HG02870 (cell line): Measurements from ENCODE around the gene PAX8.
A peak's percentile ranks its signal among the peaks of the same experiment; 100 is the strongest.

ENCODE experiments used
- ATAC-seq: cut with Tn5 transposase; IDR thresholded peaks from one replicate; pipeline ENCODE4 v1.9.1; 2021; ENCODE audit warnings: mild to moderate bottlenecking, moderate library complexity; ENCODE audit not compliant: unreplicated experiment

PAX8 gene

DNA sequence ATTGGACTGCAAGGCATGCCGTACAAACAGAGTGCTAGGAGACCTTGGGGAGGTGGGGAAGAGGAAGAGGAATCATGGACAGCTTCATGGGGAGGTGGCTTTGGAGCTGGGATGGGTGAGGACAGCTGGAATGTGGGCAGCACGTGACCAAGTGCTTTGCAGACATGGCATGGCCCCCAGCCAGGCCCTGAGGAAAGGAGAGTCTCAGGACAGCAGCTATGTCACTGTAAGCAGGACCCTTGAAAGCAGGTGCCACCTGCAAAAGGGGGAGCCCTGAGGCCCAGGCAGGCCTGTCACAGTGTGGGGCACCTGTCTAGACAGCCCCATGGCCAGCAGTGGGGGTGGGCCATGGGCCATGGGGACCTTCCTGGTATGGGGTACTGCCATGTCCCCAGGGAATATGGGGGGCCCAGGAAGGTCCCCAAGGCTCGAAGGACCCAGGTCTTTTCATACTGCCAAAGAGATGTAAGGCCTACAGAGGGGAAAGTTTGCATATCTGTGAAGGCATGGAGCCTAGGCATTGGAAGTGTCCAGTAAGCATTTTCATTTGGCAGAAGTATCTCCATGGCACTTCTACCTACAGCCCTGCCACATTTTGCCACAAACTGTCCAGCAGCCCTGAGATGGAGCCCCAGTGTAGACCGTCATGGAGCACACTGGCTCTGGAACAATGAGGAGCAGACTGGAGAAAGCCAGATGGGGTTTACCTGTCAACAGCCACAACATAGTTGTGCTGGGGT is 9.9 kb downstream of the PAX8 start:
- no peak for ATAC-seq

DNA sequence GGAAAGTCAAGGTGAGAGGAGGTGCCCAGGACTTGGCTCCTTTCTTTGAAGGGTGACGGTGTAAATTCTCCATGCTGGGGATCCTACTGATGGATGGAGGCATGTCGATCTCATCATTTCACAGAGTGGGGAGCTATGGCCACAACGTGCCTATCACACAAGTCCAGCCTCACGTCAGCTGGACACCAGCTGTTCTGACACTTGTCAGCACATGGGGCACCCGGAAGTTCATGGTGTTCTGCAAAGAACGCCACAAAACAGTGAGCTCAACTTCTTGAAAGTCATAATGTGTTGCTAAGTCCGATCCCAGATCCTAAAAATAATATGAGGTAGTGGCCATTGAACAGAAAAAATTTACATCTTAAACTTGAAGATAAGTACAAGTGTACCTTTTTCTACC is 12.3 kb downstream of the PAX8 start:
- no peak for ATAC-seq

GRCh38 chr2:113264713-113265403 is 13.9 kb downstream of the PAX8 start:
- ATAC-seq: no peak

GRCh38 chr2:113263546-113263945 is 15.2 kb downstream of the PAX8 start:
- ATAC-seq: no peak

- no peak for ATAC-seq
Observed at GRCh38 chr2:113260991-113261390, 17.7 kb downstream of the PAX8 start.

- no peak for ATAC-seq
Observed at GRCh38 chr2:113258471-113259147, 20.1 kb downstream of the PAX8 start.

- no peak for ATAC-seq
Observed at GRCh38 chr2:113257516-113258264, 21.0 kb downstream of the PAX8 start.

- no peak for ATAC-seq
Observed at GRCh38 chr2:113255140-113256070, 23.3 kb downstream of the PAX8 start.

DNA sequence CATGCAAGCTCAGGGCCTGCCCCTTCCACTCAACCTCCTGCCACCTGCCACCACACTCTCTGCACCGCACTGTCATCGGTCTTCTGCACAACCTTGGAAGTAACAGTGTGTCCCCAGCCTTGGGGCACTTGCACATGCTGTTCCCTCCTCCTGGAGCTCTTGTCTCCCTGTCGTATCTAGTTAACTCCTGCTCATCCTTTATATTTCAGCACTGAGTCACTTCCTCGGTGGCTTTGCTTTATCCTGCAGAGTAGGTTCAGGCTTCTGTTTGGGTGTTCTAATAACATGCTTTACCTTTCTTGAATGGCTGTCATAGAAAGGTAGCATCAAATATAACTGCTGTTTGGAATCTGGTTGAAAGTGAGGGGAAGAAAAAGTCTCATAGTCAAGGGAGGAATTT is 25.3 kb downstream of the PAX8 start:
- ATAC-seq: no peak

- no peak for ATAC-seq
Observed at GRCh38 chr2:113252047-113252590, 26.6 kb downstream of the PAX8 start.

- ATAC-seq: no peak
Observed at GRCh38 chr2:113251118-113251517, 27.6 kb downstream of the PAX8 start.

GRCh38 chr2:113248997-113249770 is 29.5 kb downstream of the PAX8 start:
- ATAC-seq: peak; percentile 55

DNA sequence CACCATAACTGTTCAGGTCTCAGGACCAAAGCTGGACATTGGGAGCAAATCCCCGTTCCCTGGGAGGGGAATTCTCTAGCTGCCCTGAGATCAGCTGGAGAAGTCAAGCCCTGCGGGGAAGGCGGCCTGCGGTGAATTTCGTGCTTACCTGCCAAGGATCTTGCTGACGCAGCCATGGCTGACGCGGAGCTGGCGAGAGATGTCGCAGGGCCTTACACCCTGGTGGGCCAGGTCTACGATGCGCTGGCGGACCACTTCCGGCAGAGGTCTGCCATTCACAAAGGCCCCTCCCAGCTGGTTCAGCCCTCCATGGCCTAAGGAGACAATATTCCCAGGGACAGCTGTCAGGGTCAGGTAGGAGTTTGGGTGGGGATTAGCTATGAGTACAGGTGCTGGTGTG is 32.1 kb downstream of the PAX8 start:
- no peak for ATAC-seq

- ATAC-seq: no peak
Observed at GRCh38 chr2:113245276-113245711, 33.4 kb downstream of the PAX8 start.

- ATAC-seq: no peak
Observed at GRCh38 chr2:113242327-113242726, 36.4 kb downstream of the PAX8 start.

DNA sequence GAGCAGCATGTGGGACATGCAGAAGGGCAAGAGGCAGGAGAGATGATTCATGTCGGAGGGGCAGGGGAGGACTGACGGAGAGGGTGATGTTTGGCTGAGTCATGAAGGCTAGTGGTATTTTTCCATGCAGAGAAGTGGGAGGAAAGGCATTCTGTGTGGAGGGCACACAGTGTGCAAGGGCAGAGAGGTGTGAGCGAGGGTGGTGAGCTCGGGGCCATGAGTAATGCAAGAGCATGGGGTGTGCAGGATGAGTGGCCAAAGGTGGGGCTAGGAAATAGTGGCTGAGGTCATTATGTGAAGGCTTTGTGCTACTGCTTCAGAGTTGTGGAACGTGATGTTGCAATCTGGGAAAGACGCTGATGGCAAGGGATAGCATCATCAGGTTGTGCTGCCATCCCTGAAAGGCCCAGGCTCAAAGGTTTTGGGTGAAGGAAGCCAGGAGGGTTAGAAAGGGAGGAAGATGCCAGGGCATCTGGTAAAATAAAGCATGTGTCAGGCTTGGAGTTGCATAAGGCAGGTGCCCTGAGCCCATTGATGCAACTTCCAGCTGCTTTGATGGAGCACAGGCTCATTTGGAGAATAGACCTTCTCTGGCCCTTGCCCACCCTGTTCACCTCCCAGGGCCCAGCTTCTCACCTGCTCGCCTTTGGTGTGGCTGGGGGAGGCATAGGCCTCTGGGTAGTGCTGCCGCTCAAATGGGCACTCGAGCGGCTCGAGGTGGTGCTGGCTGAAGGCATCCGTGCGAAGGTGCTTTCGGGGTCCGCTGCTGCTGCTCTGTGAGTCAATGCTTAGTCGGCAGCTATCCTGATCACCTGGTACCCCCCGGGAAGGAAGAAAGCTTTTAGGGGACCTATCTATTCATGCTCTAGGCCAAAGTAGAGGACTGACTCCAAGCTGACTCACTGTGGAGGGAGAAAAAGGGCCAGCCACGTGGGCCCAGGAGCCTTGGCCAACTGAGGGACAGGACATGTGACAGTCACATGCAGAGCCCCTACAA is 37.5 kb downstream of the PAX8 start:
- ATAC-seq: no peak

GRCh38 chr2:113240150-113240914 is 38.4 kb downstream of the PAX8 start:
- no peak for ATAC-seq
